Fibroblast of skin of left biceps (primary cell): Measurements from ENCODE around the gene MAPKAPK2.

ENCODE experiments used
- DNase-seq, 2 experiments: peaks; one replicate each; pipeline ENCODE4 v3.0.0-alpha.2; 2013; ENCODE audit warnings: low read depth in 2 of 2

MAPKAPK2 gene

DNA sequence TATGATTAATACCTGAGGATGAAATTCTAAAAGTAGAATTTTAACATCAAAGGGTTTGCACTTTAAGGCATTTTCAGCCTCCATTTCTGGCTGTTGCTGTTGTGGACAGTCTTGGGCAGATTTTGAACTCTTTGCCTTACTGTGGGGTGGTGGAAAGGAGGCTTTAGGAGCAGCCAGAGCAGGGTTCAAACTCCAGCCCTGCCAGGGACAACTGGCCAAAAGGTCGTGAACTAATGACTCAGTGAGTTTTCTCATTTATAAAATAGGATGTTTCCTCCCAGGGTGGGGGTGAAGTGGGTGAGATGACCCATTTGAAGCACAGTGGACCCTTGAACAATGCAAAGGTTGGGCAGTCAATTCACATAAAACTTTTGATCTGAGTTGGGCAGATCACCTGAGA lies 36.7 kb downstream of the MAPKAPK2 start:
- no peak for DNase-seq

DNA sequence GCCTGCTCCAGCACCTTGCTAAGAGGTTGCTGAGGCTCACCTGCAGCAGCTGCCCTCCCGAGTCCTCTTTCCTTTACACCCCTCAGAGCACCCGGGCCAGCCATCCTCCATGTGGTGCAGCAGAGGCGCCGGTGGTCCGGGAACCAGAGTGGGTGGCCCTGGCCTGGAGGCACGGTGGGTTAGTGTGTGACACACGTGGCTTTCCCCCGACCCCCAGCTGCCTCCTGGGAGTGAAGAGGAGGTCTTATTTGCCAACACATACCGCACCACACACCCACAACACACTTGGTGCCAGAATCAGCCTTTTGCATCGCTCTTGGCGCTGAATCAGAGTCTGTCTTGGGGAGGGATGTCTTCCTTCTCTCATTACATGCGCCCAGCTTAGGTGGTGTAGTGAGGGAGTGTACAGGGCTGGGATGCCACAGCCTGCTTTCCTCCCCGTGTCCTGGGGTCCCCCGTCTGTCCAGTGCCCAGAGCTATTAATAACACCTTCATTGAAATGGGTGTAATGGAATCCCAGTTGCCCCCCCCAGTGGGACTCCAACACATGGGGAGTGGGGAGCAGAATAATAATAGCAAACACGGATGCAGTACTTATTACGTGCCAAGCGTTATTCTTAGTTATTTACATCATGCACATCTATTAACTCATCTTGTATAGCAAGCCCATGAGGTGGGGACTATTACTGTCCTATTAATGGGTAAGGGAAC lies 38.2 kb downstream of the MAPKAPK2 start:
- DNase-seq = no peak

GRCh38 chr1:206723462-206723804 lies 38.7 kb downstream of the MAPKAPK2 start:
- no peak for DNase-seq

DNA sequence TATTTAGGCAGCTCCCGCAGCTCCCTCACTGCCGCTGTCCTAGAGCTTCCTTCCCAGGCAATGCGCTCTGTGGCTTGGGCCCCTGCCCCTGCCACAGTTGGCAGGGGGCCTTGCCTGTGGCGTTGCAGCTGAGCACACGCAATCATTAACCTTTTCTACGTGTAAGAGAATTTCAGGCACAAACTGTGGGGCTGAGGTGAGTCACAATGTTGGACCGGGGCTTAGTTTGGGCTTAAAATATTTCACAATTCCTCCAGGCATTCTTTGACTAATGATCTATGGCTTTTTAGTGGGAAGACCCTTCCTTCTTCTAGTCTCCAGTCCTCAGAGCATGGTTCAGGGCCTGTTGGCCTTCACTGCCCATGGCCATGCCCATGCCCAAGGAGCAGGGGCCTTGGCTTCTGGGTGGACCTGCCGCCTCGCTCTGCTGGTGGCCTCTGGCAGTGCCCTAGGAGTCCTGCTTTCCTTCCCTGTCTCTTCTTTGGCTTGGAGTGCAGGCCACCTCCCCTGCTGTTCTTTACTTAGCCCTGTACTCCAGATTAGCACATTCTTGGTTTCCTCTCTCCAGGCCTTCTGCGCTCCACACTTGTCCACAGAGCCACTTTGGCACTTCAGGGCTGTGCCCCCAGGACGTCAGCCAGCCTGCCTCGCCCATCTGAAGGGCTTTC lies 39.2 kb downstream of the MAPKAPK2 start:
- DNase-seq = peak; percentile 42 to 52

GRCh38 chr1:206725109-206725963 lies 40.6 kb downstream of the MAPKAPK2 start:
- DNase-seq = no peak

DNA sequence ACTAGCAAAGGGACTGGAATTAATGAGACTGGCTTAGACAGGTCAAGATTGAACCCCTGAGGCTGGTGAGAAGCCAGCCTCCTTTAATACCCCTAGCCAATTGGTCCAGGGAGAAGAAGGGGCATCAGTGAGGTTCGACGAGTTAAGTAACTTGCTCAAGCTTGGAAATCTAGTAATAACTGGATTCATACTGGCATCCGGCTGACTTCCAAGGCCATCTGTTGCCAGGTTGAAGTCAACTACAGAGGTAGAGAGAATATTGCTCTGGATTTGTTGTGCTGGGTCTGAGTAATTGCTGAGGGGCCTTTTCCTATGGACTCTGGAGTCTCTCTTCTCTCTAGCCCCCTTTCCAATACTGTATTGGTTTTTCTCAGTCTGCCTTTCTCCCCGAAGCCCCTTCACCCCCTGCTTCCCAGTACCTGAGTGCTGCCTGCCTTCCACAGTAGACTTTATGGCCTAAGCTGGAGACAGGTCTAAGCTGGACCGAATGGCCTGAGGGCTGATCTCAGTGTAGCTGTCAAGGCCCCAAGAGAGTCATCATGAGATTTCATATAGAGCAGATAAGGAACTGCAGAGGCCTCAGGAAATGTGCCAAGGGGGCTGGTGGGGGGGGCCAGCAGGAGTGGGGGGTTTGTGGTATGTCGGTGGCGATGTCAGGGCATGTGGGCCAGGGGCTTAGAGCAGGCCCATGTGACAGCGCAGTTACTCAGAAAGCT lies 43.4 kb downstream of the MAPKAPK2 start:
- DNase-seq = no peak

- DNase-seq = no peak
These were observed 43.9 kb downstream of the MAPKAPK2 start for GRCh38 chr1:206728697-206728987.

DNA sequence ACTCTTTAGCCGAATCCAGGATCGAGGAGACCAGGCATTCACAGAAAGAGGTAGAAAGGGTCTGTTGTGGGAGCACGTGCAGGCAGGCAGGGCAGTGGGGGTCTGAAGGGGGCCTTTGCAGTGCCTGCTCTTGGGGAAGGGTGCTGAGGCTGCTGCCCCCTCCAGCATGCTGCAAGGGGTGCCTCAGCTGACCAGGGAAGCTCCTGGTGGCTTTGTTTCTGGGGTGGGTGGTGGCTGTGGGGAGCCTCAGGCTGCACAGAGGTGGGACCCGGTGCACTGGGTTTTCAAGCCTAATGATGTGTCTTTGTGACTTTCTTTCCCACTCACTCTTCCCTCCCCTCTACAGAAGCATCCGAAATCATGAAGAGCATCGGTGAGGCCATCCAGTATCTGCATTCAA lies 44.3 kb downstream of the MAPKAPK2 start:
- DNase-seq = no peak

- no peak for DNase-seq
These were observed 44.8 kb downstream of the MAPKAPK2 start for GRCh38 chr1:206729507-206729906.

DNA sequence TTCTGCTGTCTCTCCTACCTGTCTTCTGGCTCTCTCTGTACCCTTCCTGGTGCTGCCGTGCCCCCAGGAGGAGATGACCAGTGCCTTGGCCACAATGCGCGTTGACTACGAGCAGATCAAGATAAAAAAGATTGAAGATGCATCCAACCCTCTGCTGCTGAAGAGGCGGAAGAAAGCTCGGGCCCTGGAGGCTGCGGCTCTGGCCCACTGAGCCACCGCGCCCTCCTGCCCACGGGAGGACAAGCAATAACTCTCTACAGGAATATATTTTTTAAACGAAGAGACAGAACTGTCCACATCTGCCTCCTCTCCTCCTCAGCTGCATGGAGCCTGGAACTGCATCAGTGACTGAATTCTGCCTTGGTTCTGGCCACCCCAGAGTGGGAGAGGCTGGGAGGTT lies 47.8 kb downstream of the MAPKAPK2 start:
- no peak for DNase-seq

DNA sequence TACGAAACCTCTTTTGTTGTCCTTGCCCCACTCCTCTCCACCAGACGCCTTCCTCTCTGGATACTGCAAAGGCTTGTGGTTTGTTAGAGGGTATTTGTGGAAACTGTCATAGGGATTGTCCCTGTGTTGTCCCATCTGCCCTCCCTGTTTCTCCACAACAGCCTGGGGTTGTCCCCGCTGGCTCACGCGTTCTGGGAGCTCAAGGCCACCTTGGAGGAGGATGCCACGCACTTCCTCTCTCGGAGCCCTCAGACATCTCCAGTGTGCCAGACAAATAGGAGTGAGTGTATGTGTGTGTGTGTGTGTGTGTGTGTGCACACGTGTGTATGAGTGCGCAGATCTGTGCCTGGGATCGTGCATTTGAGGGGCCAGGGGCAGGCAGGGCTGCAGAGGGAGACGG lies 48.3 kb downstream of the MAPKAPK2 start:
- no peak for DNase-seq

DNA sequence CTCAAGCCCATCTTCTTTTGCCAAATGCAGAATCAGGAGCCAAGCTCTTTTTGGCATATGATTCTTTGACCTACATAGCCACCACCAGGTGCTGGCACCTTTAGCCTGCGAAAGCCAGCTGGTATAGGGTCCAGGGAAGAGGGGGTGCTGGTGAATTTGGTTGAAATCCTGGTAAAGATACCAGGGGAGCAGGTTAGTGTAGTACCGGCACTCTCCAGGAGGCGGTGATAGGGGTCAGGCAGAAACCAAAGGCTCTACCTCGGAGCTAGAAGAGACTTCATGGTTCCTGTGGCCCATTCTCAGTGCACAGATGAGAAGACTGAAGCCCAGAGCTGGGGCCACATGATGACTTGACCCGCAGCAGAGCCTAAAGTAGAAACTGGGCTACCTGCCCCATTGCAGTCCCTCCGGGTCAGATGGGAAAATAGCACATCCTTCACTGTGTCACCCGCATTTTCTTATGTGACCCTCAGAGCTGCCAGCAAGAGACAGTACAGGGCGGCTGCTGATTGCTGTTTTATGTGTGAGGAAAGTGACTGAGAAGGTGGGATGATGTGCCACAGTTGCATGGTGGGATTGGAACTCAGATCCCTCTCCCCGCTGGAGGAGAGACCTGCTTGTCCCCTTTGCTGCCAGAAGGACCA lies 49.9 kb downstream of the MAPKAPK2 start:
- DNase-seq = no peak

DNA sequence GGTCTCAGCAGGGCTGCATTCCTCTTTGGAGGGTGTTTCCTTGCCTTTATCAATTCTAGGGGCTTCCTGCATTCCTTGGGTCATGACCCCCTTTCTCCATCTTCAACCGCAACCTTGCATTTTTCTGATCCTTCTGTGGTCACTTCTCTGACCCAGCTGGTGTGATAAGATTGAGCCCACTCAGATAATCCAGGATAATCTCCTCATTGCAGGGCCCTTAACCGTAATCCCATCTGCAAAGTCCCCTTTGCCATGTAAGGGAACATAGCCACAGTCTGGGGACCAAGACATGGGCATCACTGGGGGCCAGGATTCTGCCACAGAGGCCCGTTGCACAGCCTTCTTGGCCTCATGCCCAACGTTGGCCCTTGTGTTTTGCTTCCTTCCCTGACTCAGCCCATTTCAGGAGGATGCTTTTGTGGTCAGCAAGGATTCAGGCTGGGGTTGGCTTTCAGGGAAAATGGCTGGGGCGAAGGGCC lies 50.9 kb downstream of the MAPKAPK2 start:
- DNase-seq = no peak

- DNase-seq = no peak
These were observed 52.4 kb downstream of the MAPKAPK2 start for GRCh38 chr1:206736878-206737728.

- DNase-seq = no peak
These were observed 53.1 kb downstream of the MAPKAPK2 start for GRCh38 chr1:206737729-206738201.

GRCh38 chr1:206738370-206739366 lies 54.0 kb downstream of the MAPKAPK2 start:
- DNase-seq = no peak

DNA sequence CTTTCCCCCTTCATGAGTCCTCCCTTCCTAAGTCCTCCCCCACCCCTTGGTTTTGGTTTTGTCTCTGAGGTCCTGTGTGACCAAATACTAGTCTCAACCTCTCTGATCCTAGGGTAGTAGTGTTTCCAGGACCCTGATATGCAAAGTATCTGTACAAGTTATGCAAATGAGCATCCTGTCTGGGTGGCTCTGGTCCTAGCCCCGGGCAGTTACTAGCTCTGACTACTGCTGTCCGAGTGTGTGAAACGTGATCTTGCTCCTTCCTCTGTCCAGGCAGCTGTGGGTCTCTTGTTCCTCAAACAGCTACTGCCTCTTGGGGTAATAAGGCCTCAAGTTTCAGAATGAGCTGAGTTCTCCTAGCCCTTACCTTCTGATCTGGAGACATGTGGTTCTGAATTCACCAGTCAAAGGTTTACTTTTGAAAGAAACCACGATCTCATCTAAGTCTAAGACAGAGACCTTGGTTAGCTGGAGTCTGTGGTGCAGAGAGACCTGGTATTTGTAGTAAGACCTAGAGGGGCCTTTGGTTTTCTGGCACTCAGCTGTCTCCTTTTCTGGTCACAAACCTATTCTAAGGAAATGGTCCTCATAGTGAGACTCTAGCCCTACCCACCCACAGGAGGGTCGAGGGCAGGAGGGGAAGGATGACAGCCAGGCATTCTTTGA lies 54.8 kb downstream of the MAPKAPK2 start:
- DNase-seq = no peak

DNA sequence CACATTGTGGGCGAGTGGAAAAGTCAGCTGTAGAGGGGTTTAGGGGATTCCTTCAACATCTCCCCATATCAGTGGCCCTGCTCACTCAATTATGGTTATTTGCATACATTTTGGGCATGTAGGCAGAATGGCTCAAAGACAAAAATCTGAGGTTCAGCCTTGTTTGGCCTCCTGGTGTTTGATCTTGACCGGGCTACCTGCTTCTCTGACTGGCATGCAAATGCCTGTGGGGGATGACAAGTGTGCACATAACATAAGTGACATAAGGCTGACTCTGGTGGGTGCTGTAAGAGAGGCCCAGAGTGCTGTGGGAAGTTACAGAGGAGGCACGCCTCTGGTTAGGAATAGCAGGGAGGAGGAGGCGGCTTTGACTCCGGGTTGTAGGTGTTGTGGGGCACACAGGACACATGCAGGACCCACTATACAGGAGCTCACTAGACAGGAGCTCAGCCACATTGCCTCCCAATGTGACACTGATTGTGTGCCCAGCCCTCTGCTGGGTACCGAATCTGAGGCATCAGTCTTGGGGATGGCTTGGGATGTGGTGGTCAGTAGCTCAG lies 56.5 kb downstream of the MAPKAPK2 start:
- no peak for DNase-seq
